Neural cell (in vitro differentiated cells): ENCODE results near the gene IGSF21.

Experiments used
- CTCF ChIP-seq: fragments of 450-650 bp; IDR thresholded peaks from 2 replicates; pipeline ENCODE4 v1.5.1; 2014; ENCODE audit warnings: antibody characterized with exemption, mild to moderate bottlenecking, moderate library complexity; ENCODE audit not compliant: poor library complexity, severe bottlenecking
- EP300 ChIP-seq: fragments of 450-650 bp; conservative IDR thresholded peaks from 2 replicates; pipeline ENCODE4 v1.6.1; 2014; ENCODE audit warnings: antibody characterized with exemption, mild to moderate bottlenecking, moderate library complexity; ENCODE audit not compliant: poor library complexity, severe bottlenecking
- EZH2 ChIP-seq: fragments of 200-600, 300-800 bp; shearing (Covaris generic), sonication (generic); IDR thresholded peaks from 2 replicates; pipeline ENCODE4 v1.6.1; 2014; ENCODE audit warnings: antibody characterized with exemption, low read length, borderline replicate concordance, mild to moderate bottlenecking; ENCODE audit not compliant: insufficient read depth, poor library complexity, severe bottlenecking
- MXI1 ChIP-seq: fragments of 450-650 bp; conservative IDR thresholded peaks from 2 replicates; pipeline ENCODE4 v1.6.1; 2014; ENCODE audit warnings: antibody characterized with exemption, mild to moderate bottlenecking; ENCODE audit not compliant: poor library complexity, severe bottlenecking
- POLR2AphosphoS5 ChIP-seq: IDR thresholded peaks from 2 replicates; pipeline ENCODE4 v1.6.1; 2012
- RAD21 ChIP-seq: fragments of 450-650 bp; conservative IDR thresholded peaks from 2 replicates; pipeline ENCODE4 v1.6.1; 2014; ENCODE audit warnings: antibody characterized with exemption, mild to moderate bottlenecking, moderate library complexity
- SMC3 ChIP-seq: fragments of 450-650 bp; conservative IDR thresholded peaks from 2 replicates; pipeline ENCODE4 v1.6.1; 2014; ENCODE audit warnings: antibody characterized with exemption, mild to moderate bottlenecking, moderate library complexity; ENCODE audit not compliant: poor library complexity
- TAF1 ChIP-seq: IDR thresholded peaks from 2 replicates; pipeline ENCODE4 v1.6.1; 2012; ENCODE audit warnings: low read depth
- TF ChIP-seq, protein P1 (sequence below): IDR thresholded peaks from 2 replicates; pipeline ENCODE4 v1.6.1; 2012; ENCODE audit warnings: borderline replicate concordance

- no peak for TF ChIP-seq CTCF
- no peak for TF ChIP-seq EZH2
- no peak for TF ChIP-seq SMC3
- TF ChIP-seq RAD21, result no peak
- TF ChIP-seq TAF1, result no peak
- no peak for TF ChIP-seq EP300
- TF ChIP-seq POLR2AphosphoS5, result no peak
- TF ChIP-seq, protein P1, sequence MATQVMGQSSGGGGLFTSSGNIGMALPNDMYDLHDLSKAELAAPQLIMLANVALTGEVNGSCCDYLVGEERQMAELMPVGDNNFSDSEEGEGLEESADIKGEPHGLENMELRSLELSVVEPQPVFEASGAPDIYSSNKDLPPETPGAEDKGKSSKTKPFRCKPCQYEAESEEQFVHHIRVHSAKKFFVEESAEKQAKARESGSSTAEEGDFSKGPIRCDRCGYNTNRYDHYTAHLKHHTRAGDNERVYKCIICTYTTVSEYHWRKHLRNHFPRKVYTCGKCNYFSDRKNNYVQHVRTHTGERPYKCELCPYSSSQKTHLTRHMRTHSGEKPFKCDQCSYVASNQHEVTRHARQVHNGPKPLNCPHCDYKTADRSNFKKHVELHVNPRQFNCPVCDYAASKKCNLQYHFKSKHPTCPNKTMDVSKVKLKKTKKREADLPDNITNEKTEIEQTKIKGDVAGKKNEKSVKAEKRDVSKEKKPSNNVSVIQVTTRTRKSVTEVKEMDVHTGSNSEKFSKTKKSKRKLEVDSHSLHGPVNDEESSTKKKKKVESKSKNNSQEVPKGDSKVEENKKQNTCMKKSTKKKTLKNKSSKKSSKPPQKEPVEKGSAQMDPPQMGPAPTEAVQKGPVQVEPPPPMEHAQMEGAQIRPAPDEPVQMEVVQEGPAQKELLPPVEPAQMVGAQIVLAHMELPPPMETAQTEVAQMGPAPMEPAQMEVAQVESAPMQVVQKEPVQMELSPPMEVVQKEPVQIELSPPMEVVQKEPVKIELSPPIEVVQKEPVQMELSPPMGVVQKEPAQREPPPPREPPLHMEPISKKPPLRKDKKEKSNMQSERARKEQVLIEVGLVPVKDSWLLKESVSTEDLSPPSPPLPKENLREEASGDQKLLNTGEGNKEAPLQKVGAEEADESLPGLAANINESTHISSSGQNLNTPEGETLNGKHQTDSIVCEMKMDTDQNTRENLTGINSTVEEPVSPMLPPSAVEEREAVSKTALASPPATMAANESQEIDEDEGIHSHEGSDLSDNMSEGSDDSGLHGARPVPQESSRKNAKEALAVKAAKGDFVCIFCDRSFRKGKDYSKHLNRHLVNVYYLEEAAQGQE, result no peak
- TF ChIP-seq MXI1, result no peak
Observed at GRCh38 chr1:18120638-18121037, 13.0 kb downstream of the IGSF21 start.
